ENCODE measurements around the gene RASGRP3.

DNA sequence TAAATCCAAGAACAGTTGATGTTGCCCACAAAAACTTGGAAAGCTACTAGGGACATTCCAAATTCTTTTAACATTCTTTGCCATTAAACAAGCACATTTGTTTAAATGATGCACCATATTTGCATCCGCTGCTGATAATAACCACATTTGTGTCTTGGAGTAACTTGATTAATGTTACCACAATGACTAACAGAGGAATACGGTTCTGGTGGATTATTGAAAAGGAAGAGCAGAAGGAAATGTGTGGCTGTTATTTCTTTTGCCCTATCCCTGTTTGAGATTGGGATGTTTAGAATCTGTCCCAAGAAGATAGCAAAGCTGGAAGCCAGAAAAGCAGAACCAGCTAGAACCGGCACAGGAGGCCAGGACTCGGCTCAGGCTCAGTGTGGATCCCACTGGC, 39.2 kb upstream of the RASGRP3 start:
- no peak for TF ChIP-seq EP300 (IDR thresholded peaks at IDR 0.05; ENCODE audit: borderline replicate concordance)
- TF ChIP-seq REST (IDR thresholded peaks at IDR 0.05; ENCODE audit: low read depth): no peak
- TF ChIP-seq, protein P1, sequence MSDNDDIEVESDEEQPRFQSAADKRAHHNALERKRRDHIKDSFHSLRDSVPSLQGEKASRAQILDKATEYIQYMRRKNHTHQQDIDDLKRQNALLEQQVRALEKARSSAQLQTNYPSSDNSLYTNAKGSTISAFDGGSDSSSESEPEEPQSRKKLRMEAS (IDR thresholded peaks at IDR 0.05): no peak
- no peak for TF ChIP-seq RAD21 (IDR thresholded peaks at IDR 0.05; ENCODE audit: low read depth)
- no peak for TF ChIP-seq YY1 (IDR thresholded peaks at IDR 0.05; ENCODE audit: low read depth)
- TF ChIP-seq CEBPB (IDR thresholded peaks at IDR 0.05): no peak
- TF ChIP-seq TEAD4 (IDR thresholded peaks at IDR 0.05): no peak
- no peak for TF ChIP-seq TAF1 (IDR thresholded peaks at IDR 0.05; ENCODE audit: low read depth)
- no peak for TF ChIP-seq CREB1 (IDR thresholded peaks at IDR 0.05; ENCODE audit: low read depth)
- TF ChIP-seq FOXM1 (IDR thresholded peaks at IDR 0.05; ENCODE audit: borderline replicate concordance, low read depth): no peak
- TF ChIP-seq ZBTB7A (IDR thresholded peaks at IDR 0.05; ENCODE audit: low read depth): no peak
- no peak for TF ChIP-seq NFIC (IDR thresholded peaks at IDR 0.05)
- TF ChIP-seq, protein P2, sequence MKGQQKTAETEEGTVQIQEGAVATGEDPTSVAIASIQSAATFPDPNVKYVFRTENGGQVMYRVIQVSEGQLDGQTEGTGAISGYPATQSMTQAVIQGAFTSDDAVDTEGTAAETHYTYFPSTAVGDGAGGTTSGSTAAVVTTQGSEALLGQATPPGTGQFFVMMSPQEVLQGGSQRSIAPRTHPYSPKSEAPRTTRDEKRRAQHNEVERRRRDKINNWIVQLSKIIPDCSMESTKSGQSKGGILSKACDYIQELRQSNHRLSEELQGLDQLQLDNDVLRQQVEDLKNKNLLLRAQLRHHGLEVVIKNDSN (IDR thresholded peaks at IDR 0.05): no peak
- TF ChIP-seq EGR1 (IDR thresholded peaks at IDR 0.05): no peak

All from Ishikawa (cell line).